SK-N-MC (cell line): ENCODE data around the gene KCNMA1.

Experiments
- EZH2 ChIP-seq: fragments of 200-600 bp; sonication (generic); IDR thresholded peaks from one replicate; pipeline ENCODE4 v1.6.1; 2017; ENCODE audit warnings: antibody characterized with exemption
- POLR2AphosphoS5 ChIP-seq: IDR thresholded peaks from 2 replicates; pipeline ENCODE4 v1.6.1; 2012; ENCODE audit warnings: mild to moderate bottlenecking, low read depth, low read length, borderline replicate concordance

DNA sequence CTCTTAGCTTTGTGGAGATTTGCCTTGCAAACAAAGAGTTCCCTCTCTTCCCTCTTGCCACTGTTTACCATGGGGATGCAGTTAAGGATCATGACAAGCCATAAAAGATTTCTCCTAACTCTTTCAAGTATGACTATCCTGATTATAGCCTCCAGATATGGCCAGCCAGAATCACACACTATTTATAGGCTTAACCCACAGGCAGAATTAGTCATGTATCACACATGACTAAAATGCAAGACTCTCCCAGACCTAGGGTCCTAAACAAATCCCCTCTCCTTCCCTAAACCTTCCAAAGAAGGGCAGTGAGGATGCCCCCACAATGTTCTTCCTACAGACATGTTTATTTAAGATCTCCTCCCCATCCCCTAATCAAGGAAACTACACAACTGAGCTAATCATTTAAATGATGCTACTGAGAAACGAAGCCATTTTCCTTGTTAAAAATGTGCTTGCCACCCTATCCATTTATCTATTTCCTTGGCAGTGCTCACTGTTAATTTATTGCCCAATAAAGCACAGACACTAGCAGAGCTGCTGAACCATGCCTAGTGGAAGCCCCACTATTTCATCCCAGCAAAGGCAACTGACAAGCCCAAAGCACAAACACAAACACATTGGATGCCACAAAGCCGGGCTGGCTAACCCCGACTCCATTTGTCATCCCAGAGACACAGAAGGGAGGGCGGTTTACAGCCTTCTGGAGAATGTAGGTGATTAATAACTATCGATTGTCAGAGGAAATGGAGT lies 363.4 kb downstream of the KCNMA1 start:
- TF ChIP-seq POLR2AphosphoS5, result no peak
- no peak for TF ChIP-seq EZH2
